Neuronal stem cell (in vitro differentiated cells): Measurements from ENCODE around the gene C2orf78.

Experiments used
- DNase-seq: peaks from one replicate; pipeline ENCODE4 v3.0.0-alpha.2; 2013; ENCODE audit warnings: low spot score
- H2AFZ ChIP-seq: one replicate; pipeline ENCODE4 v1.6.1; 2013; ENCODE audit warnings: mild to moderate bottlenecking, low read length, inconsistent platforms
- H2AK5ac ChIP-seq: 2 replicates; pipeline ENCODE4 v1.6.1; 2013; ENCODE audit warnings: low read depth, mild to moderate bottlenecking, inconsistent platforms, low read length, moderate library complexity, mixed read lengths
- H2BK120ac ChIP-seq: 2 replicates; pipeline ENCODE4 v1.6.1; 2013; ENCODE audit warnings: low read depth, mild to moderate bottlenecking, inconsistent platforms, low read length, moderate library complexity, mixed read lengths
- H2BK12ac ChIP-seq: one replicate; pipeline ENCODE4 v1.6.1; 2013; ENCODE audit warnings: low read length, inconsistent platforms
- H2BK15ac ChIP-seq: 2 replicates; pipeline ENCODE4 v1.6.1; 2013; ENCODE audit warnings: mild to moderate bottlenecking, low read length, inconsistent platforms, mixed read lengths
- H2BK5ac ChIP-seq: one replicate; pipeline ENCODE4 v1.6.1; 2013; ENCODE audit warnings: inconsistent platforms, mild to moderate bottlenecking, low read length, moderate library complexity
- H3K14ac ChIP-seq: one replicate; pipeline ENCODE4 v1.6.1; 2013; ENCODE audit warnings: low read length, inconsistent platforms
- H3K18ac ChIP-seq: 2 replicates; pipeline ENCODE4 v1.6.1; 2013; ENCODE audit warnings: low read length, inconsistent platforms
- H3K23ac ChIP-seq: 2 replicates; pipeline ENCODE4 v1.6.1; 2013; ENCODE audit warnings: low read depth, mild to moderate bottlenecking, mixed read lengths, low read length, inconsistent platforms; ENCODE audit not compliant: poor library complexity
- H3K27ac ChIP-seq: replicated peaks from 3 replicates; pipeline ENCODE4 v1.5.1; 2013; ENCODE audit warnings: low read length, inconsistent platforms
- H3K27me3 ChIP-seq, 3 experiments: 2 replicates each; pipeline ENCODE4 v1.6.1; 2013; ENCODE audit warnings: low read length in 3 of 3, mild to moderate bottlenecking in 2 of 3, inconsistent platforms in 1 of 3, low read depth in 1 of 3, mixed read lengths in 1 of 3, moderate library complexity in 1 of 3; ENCODE audit not compliant: control insufficient read depth in 3 of 3, insufficient read depth in 3 of 3
- H3K36me3 ChIP-seq, 2 donors: replicated peaks in 1 of 2; 2 replicates each; pipeline ENCODE4 v1.6.1; 2013; ENCODE audit warnings: low read length in 2 of 2; ENCODE audit not compliant: control insufficient read depth in 2 of 2, insufficient read depth in 2 of 2
- H3K4ac ChIP-seq: 2 replicates; pipeline ENCODE4 v1.6.1; 2013; ENCODE audit warnings: inconsistent platforms, mild to moderate bottlenecking, low read length, moderate library complexity
- H3K4me1 ChIP-seq, 2 donors: 1 replicate in 1 of 2; 2 replicates in 1 of 2; pipeline ENCODE4 v1.6.1; 2013; ENCODE audit warnings: low read length in 2 of 2, low read depth in 1 of 2; ENCODE audit not compliant: control insufficient read depth in 2 of 2, insufficient read depth in 1 of 2
- H3K4me2 ChIP-seq: one replicate; pipeline ENCODE4 v1.6.1; 2013; ENCODE audit warnings: mild to moderate bottlenecking, low read length, inconsistent platforms; ENCODE audit not compliant: insufficient read depth, poor library complexity, severe bottlenecking
- H3K4me3 ChIP-seq, 2 donors: 2 replicates each; pipeline ENCODE4 v1.5.1; 2013; ENCODE audit warnings: low read length in 2 of 2, mild to moderate bottlenecking in 2 of 2, inconsistent platforms in 1 of 2, moderate library complexity in 1 of 2
- H3K79me1 ChIP-seq: one replicate; pipeline ENCODE4 v1.6.1; 2013; ENCODE audit warnings: low read depth, mild to moderate bottlenecking, inconsistent platforms, low read length, moderate library complexity
- H3K9ac ChIP-seq: one replicate; pipeline ENCODE4 v1.6.1; 2013; ENCODE audit warnings: mild to moderate bottlenecking, low read depth, low read length, inconsistent platforms; ENCODE audit not compliant: poor library complexity
- H3K9me3 ChIP-seq, 2 donors: replicated peaks in 1 of 2; 2 replicates each; pipeline versions ENCODE3 to v1.6.1; 2013; ENCODE audit warnings: low read length in 2 of 2, mild to moderate bottlenecking in 2 of 2, inconsistent platforms in 1 of 2, low read depth in 1 of 2, mixed read lengths in 1 of 2, moderate library complexity in 1 of 2; ENCODE audit not compliant: control insufficient read depth in 2 of 2, insufficient read depth in 1 of 2
- H4K8ac ChIP-seq: one replicate; pipeline ENCODE4 v1.6.1; 2013; ENCODE audit warnings: low read depth, mild to moderate bottlenecking, inconsistent platforms, low read length, moderate library complexity
- H4K91ac ChIP-seq: one replicate; pipeline ENCODE4 v1.6.1; 2013; ENCODE audit warnings: low read length, low read depth, mild to moderate bottlenecking, inconsistent platforms; ENCODE audit not compliant: poor library complexity
- WGBS, 2 donors: extraction: QIAGEN DNeasy Blood & Tissue Kit; methylation state at CpG; one replicate each; pipeline ENCODE4 v1.1.7; 2013; ENCODE audit warnings: missing lambda C conversion rate in 2 of 2, mixed read lengths in 1 of 2; ENCODE audit not compliant: insufficient read length in 2 of 2, insufficient replicate concordance in 1 of 2; ENCODE audit errors: extremely low coverage in 2 of 2; 5-methylcytosine and 5-hydroxymethylcytosine counted together

The C2orf78 gene

DNA sequence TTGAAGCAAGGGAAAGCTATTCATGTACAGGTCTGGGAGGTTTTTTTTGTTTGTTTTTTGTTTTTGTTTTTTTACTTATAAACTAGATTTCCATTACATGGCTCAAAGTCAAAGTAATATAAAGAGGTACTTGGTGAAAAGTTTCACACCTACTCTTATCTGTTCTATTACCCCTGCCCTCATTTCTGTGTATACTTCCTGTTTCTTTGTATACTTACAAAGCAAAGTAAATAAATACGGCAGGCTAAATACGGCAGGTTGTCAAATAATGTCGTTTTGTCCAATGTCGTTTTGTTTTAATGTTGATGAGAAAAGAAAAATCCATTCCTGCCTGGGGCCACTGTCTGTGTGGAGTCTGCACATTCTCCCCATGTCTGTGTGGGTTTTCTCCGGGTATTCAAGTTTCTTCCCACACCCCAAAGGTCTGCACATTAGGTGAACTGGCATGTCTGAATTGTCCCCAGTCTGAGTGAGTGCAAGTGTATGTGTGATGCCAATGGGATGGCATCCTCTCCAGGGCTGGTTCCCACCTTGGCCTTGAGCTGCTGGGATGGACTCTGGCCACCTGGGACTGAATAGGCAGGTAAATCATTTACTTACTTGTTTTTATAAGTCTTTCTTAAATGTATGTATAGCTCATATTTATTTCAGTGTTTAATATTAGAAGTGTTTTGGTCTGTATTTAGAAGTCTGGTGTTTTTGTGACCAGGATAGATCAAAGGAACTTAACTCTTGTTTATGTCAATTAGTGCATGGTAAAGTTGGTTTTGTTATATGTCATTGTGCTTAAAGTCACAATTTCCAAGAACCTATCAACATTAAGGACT, 58.1 kb downstream of the C2orf78 start:
- no peak overlapping the region for H2BK12ac ChIP-seq
- H3K9me3 ChIP-seq, result no peaks in the 10 kb centered on the region
- H3K14ac ChIP-seq, result no peak overlapping the region
- H3K4me2 ChIP-seq, result no peak overlapping the region
- no peak for DNase-seq
- peaks cover 6 to 80% of the 10 kb centered on the region in 2 donors for H3K36me3 ChIP-seq
- peaks cover 2 to 7% of the 10 kb centered on the region in 2 donors for H3K4me1 ChIP-seq
- no CpG with 5 or more reads among the region's 5 CpGs for WGBS, 2 donors
- no peak overlapping the region for H2BK5ac ChIP-seq
- no peaks in the 10 kb centered on the region for H3K79me1 ChIP-seq
- no peak overlapping the region for H3K27ac ChIP-seq
- H3K23ac ChIP-seq, result no peak overlapping the region
- H2BK15ac ChIP-seq, result no peak overlapping the region
- no peak overlapping the region for H2BK120ac ChIP-seq
- H3K18ac ChIP-seq, result no peak overlapping the region
- no peak overlapping the region for H4K91ac ChIP-seq
- H3K9ac ChIP-seq, result no peak overlapping the region
- no peak overlapping the region for H3K4ac ChIP-seq
- no peak overlapping the region for H4K8ac ChIP-seq
- H2AFZ ChIP-seq, result no peak overlapping the region
- no peak overlapping the region for H3K4me3 ChIP-seq
- H2AK5ac ChIP-seq, result no peak overlapping the region
- no peaks in the 10 kb centered on the region for H3K27me3 ChIP-seq

- no peaks in the 10 kb centered on the region for H3K27me3 ChIP-seq
- H3K4me3 ChIP-seq, result no peak overlapping the region
These were observed 58.7 kb downstream of the C2orf78 start for GRCh38 chr2:73842739-73843019.

DNA sequence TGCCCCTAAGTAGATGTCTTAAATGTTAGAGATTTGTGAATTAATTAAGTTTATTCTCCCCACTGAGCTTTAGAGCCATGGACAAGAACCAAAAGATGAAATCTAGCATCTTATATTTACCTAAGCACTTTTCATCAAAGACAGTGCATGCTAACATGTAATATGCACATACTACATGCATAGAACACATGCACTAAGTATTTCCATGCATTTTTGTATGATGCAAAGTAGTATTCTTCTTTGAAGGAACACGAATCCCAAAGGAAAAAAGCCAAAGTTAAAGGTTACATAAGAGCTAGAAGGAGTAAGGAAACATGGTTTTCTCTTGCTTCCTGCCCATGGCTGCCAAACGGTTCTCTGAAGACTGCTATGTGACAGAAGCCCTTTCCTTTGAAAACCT, 60.1 kb downstream of the C2orf78 start:
- WGBS, 2 donors, result no CpG with 5 or more reads among the region's 2 CpGs

More at GRCh38 chr2:73842739-73843019, 58.7 kb downstream of the C2orf78 start:
- Histone ChIP-seq H3K4ac (no peak overlapping the region), H3K79me1 (no peaks in the 10 kb centered on the region), H2BK5ac (no peak overlapping the region), H3K23ac (no peak overlapping the region), H4K91ac (no peak overlapping the region), H2BK15ac (no peak overlapping the region), H3K9ac (no peak overlapping the region), H3K36me3 (peaks cover 9 to 84% of the 10 kb centered on the region in 2 donors), H3K18ac (no peak overlapping the region), H3K4me1 (peaks cover 2 to 7% of the 10 kb centered on the region in 2 donors), H2AK5ac (no peak overlapping the region), H2BK120ac (no peak overlapping the region), H3K9me3 (no peaks in the 10 kb centered on the region), H3K4me2 (no peak overlapping the region), H2BK12ac (no peak overlapping the region), H2AFZ (no peak overlapping the region), H4K8ac (no peak overlapping the region), H3K14ac (no peak overlapping the region), H3K27ac (no peak overlapping the region)
- DNase-seq, result no peak
- no CpG with 5 or more reads among the region's 1 CpG for WGBS, 2 donors

DNA sequence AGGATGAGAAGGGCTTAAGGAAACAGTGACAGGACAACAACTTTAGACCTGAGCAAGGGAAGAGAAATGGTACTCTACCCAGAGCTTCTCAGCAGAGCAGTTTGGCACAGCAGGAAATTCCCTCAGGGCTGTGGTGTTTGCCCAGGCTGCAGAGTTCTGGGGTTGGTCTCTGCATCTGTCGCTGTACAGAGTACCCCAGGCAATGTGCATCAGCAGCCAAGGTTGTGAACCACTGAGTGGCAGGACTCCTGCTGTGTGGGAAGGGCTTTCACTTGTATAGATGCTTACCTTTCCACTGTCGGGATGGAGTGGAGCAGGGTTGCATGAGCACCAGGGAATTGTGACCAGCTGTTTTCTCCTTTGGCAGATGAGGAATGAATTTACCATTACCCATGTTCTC, 66.0 kb downstream of the C2orf78 start:
- no peak overlapping the region for H2BK15ac ChIP-seq
- WGBS, 2 donors, result no CpG with 5 or more reads among the region's 2 CpGs
- H3K27me3 ChIP-seq, result no peaks in the 10 kb centered on the region
- no peak overlapping the region for H3K4me2 ChIP-seq
- no peak for DNase-seq
- no peak overlapping the region for H2BK5ac ChIP-seq
- no peak overlapping the region for H2AFZ ChIP-seq
- no peak overlapping the region for H4K91ac ChIP-seq
- no peak overlapping the region for H2AK5ac ChIP-seq
- peaks cover 25 to 97% of the 10 kb centered on the region in 2 donors for H3K36me3 ChIP-seq
- no peak overlapping the region for H2BK120ac ChIP-seq
- no peak overlapping the region for H3K14ac ChIP-seq
- H3K4me3 ChIP-seq, result no peak overlapping the region
- no peak overlapping the region for H3K23ac ChIP-seq
- H4K8ac ChIP-seq, result peak overlapping the region; percentile 43
- H3K18ac ChIP-seq, result no peak overlapping the region
- no peaks in the 10 kb centered on the region for H3K4me1 ChIP-seq
- H3K9ac ChIP-seq, result no peak overlapping the region
- peaks cover 0 to 2% of the 10 kb centered on the region in 2 donors for H3K9me3 ChIP-seq
- H3K79me1 ChIP-seq, result no peaks in the 10 kb centered on the region
- H2BK12ac ChIP-seq, result no peak overlapping the region
- H3K27ac ChIP-seq, result no peak overlapping the region
- no peak overlapping the region for H3K4ac ChIP-seq

More for the DNA sequence above, 60.1 kb downstream of the C2orf78 start:
- Histone ChIP-seq H3K9ac (no peak overlapping the region), H4K8ac (no peak overlapping the region), H2BK15ac (no peak overlapping the region), H2AK5ac (no peak overlapping the region), H3K14ac (no peak overlapping the region), H3K79me1 (no peaks in the 10 kb centered on the region), H3K23ac (no peak overlapping the region), H3K18ac (no peak overlapping the region), H3K27me3 (no peaks in the 10 kb centered on the region), H2BK12ac (no peak overlapping the region), H3K4me3 (no peak overlapping the region), H3K4me2 (no peak overlapping the region), H3K36me3 (peaks cover 10 to 89% of the 10 kb centered on the region in 2 donors), H3K9me3 (no peaks in the 10 kb centered on the region), H3K4ac (no peak overlapping the region), H4K91ac (no peak overlapping the region), H2AFZ (no peak overlapping the region), H3K4me1 (peaks cover 1 to 2% of the 10 kb centered on the region in 2 donors), H3K27ac (no peak overlapping the region), H2BK5ac (no peak overlapping the region), H2BK120ac (no peak overlapping the region)
- DNase-seq, result no peak
